A549 (cell line): ENCODE data around the gene OR1S2.

Source experiments
- EP300 ChIP-seq, 2 experiments: fragments of >200 bp; sonication (Bioruptor Twin); formaldehyde crosslinking; IDR thresholded peaks; 2 replicates in 1 of 2; 3 replicates in 1 of 2; pipeline ENCODE4 v1.6.1; 2016 to 2017
- ZNF302 ChIP-seq: fragments of 250-450 bp; sonication (Bioruptor Pico); IDR thresholded peaks from 2 replicates; pipeline ENCODE4 v1.9.0; 2021; ENCODE audit warnings: inconsistent platforms, mild to moderate bottlenecking, moderate library complexity
- TF ChIP-seq, protein P1 (sequence below): fragments of 450-650 bp; IDR thresholded peaks from 2 replicates; pipeline ENCODE4 v1.6.1; 2014; ENCODE audit warnings: antibody characterized with exemption
- TF ChIP-seq, protein P2 (sequence below): fragments of >200 bp; sonication (Bioruptor Twin); formaldehyde crosslinking; IDR thresholded peaks from 3 replicates; pipeline ENCODE4 v1.5.1; 2016

DNA sequence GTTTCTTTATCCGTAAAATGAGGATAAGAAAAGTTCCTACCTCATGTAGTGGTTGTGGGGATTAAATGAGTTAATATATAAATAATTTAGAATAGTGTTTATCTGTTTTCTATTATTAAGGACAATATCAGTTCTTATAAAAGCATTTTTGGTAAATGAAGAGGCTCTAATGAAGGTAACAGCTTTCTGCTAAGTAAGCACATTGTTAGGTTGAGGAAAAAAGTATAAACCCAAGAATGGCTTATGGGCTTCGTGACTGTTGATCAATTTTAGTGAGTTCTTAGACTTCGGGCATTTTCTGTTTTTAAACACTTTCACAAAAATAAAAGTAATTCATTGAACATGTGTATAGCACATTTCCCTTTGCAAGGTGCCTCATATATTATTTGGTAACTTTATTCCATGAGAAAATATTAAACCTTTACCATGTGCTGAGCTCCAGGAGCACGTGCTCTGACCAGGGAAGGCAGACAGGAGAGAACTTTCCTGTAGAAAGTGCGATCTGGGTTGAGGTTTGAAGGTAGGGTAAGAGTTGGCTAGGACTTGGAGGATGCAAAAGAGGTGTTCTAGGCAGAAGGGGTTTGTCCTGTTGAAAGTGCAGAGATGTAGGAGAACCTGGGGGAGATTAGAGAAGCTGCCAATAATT lies 26.4 kb downstream of the OR1S2 start:
- TF ChIP-seq, protein P1, sequence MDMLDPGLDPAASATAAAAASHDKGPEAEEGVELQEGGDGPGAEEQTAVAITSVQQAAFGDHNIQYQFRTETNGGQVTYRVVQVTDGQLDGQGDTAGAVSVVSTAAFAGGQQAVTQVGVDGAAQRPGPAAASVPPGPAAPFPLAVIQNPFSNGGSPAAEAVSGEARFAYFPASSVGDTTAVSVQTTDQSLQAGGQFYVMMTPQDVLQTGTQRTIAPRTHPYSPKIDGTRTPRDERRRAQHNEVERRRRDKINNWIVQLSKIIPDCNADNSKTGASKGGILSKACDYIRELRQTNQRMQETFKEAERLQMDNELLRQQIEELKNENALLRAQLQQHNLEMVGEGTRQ = no peak
- TF ChIP-seq EP300 (IDR thresholded peaks at IDR 0.05) = no peak
- TF ChIP-seq, protein P2, sequence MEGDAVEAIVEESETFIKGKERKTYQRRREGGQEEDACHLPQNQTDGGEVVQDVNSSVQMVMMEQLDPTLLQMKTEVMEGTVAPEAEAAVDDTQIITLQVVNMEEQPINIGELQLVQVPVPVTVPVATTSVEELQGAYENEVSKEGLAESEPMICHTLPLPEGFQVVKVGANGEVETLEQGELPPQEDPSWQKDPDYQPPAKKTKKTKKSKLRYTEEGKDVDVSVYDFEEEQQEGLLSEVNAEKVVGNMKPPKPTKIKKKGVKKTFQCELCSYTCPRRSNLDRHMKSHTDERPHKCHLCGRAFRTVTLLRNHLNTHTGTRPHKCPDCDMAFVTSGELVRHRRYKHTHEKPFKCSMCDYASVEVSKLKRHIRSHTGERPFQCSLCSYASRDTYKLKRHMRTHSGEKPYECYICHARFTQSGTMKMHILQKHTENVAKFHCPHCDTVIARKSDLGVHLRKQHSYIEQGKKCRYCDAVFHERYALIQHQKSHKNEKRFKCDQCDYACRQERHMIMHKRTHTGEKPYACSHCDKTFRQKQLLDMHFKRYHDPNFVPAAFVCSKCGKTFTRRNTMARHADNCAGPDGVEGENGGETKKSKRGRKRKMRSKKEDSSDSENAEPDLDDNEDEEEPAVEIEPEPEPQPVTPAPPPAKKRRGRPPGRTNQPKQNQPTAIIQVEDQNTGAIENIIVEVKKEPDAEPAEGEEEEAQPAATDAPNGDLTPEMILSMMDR = no peak
- TF ChIP-seq ZNF302 (CRISPR knock-in tag) = no peak
